K562 (cell line): ENCODE data around the gene YTHDC1. TPM values are rescaled to one million over a fixed set of nuclear protein-coding genes. Genes with fewer than 3 reads are reported as not detected.

Experiments
- CHCHD3 ChIP-seq: fragments of 250-450 bp; sonication (Bioruptor Pico); IDR thresholded peaks from 2 replicates; pipeline ENCODE4 v2.1.2; 2022; ENCODE audit warnings: mild to moderate bottlenecking
- CXXC5 ChIP-seq: fragments of 250-450 bp; sonication (Bioruptor Pico); IDR thresholded peaks from 2 replicates; pipeline ENCODE4 v1.8.0; 2022; ENCODE audit warnings: inconsistent platforms, mild to moderate bottlenecking, moderate library complexity
- GABPB1 ChIP-seq: sonication (generic); formaldehyde crosslinking; IDR thresholded peaks from 2 replicates; pipeline ENCODE4 v1.8.0; 2022; ENCODE audit warnings: mild to moderate bottlenecking, missing genetic modification reagents
- NR0B1 ChIP-seq: fragments of 450-650 bp; IDR thresholded peaks from one replicate; pipeline ENCODE4 v1.6.1; 2018; ENCODE audit warnings: mild to moderate bottlenecking, moderate library complexity; ENCODE audit not compliant: partially characterized antibody
- PKNOX1 ChIP-seq: fragments of 450-650 bp; IDR thresholded peaks from 2 replicates; pipeline ENCODE4 v1.6.1; 2016
- SLC30A9 ChIP-seq: fragments of 250-450 bp; sonication (Bioruptor Pico); IDR thresholded peaks from 2 replicates; pipeline ENCODE4 v1.8.0; 2022; ENCODE audit warnings: mild to moderate bottlenecking, moderate library complexity
- TFAM ChIP-seq: fragments of 250-450 bp; sonication (Bioruptor Pico); conservative IDR thresholded peaks from 2 replicates; pipeline ENCODE4 v1.5.0; 2021; ENCODE audit warnings: mild to moderate bottlenecking, moderate library complexity
- THRB ChIP-seq: fragments of 450-650 bp; formaldehyde crosslinking; conservative IDR thresholded peaks from 2 replicates; pipeline ENCODE4 v1.4.0; 2022; ENCODE audit warnings: mild to moderate bottlenecking, missing genetic modification characterization
- ZBTB8A ChIP-seq: fragments of 450-650 bp; IDR thresholded peaks from 2 replicates; pipeline ENCODE4 v1.6.1; 2018; ENCODE audit warnings: mild to moderate bottlenecking, moderate library complexity; ENCODE audit not compliant: partially characterized antibody
- ZNF584 ChIP-seq: fragments of 200-800 bp; sonication (Bioruptor generic); IDR thresholded peaks from 2 replicates; pipeline ENCODE4 v1.6.1; 2016; ENCODE audit warnings: low read depth, mild to moderate bottlenecking, missing genetic modification characterization, missing compliant biosample characterization
- polyA plus RNA-seq, 8 experiments: library from polyadenylated mRNA; depleted of rRNA in 4 of 8; stranded (reverse) in 5 of 8; unstranded in 3 of 8; fragments of >200 nt; fragmentation: Nextera tagmentation in 2 of 8; fragmentation: Illumina TruSeq in 1 of 8; extraction: Ambion mirVana in 2 of 8; extraction: Trizol in 1 of 8; gene quantifications; 2 replicates each; pipeline versions ENCODE4 v1.2.1 to v1.2.3, GENCODE V29; 2011 to 2014; ENCODE audit warnings: inconsistent platforms in 1 of 8, missing spikeins in 1 of 8
- total RNA-seq, 7 experiments: library from RNA; depleted of rRNA in 6 of 7; stranded (reverse); fragments of >200 nt in 6 of 7; fragmentation: Illumina TruSeq in 2 of 7; extraction: Trizol in 2 of 7; gene quantifications; 2 replicates each; pipeline versions ENCODE4 v1.2.1 to v1.2.3, GENCODE V29; 2011 to 2021; ENCODE audit warnings: low replicate concordance in 1 of 7
- TF ChIP-seq, protein P1 (sequence below): fragments of 450-650 bp; IDR thresholded peaks from 2 replicates; pipeline ENCODE4 v1.6.1; 2016; ENCODE audit warnings: low read depth
- TF ChIP-seq, protein P2 (sequence below): sonication (generic); formaldehyde crosslinking; IDR thresholded peaks from 2 replicates; pipeline ENCODE4 v1.4.0; 2020; ENCODE audit warnings: mild to moderate bottlenecking, missing genetic modification reagents

The YTHDC1 gene
- total and polyA plus RNA-seq, 9 of the 15 experiments (the other 6 are each of a cell fraction or from before 2014, with no cell fraction given) = 9.8 to 65.4 (median 51.7) TPM

DNA sequence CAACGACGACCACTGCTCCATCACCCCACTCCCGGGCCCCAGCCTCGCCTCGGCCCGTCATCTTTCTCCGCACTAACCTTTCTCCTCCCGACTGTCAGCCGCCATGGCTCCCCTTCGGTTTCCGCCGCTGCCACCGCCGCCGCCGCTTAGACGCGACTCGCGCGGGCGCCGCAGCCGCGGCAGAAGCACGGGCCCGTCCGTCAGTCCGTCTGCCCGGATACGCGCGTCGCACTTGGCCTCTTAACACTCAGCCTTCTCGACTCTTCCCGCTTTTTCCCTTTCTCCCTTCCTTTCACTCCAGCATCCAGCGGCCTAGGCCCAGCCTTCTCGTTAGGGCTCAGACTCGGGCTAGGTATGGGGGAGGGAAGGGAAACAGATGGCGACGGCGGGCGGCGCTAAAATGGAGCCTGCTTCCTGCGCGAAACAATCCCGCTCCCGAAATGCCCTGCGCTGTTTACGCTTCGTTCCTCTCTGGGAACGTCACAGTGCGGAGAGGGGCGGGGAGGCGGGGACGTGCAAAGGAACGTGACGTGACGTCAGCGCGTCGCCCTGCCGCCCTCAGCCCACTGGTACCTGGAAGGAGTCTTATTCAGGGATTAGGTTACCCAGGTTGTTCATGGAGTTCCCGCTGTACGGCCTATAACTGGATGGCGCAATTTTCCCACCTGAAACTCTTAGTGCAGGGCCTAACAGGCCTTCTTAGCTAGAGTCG is at the start of gene YTHDC1 (continued):
- TF ChIP-seq, protein P1, sequence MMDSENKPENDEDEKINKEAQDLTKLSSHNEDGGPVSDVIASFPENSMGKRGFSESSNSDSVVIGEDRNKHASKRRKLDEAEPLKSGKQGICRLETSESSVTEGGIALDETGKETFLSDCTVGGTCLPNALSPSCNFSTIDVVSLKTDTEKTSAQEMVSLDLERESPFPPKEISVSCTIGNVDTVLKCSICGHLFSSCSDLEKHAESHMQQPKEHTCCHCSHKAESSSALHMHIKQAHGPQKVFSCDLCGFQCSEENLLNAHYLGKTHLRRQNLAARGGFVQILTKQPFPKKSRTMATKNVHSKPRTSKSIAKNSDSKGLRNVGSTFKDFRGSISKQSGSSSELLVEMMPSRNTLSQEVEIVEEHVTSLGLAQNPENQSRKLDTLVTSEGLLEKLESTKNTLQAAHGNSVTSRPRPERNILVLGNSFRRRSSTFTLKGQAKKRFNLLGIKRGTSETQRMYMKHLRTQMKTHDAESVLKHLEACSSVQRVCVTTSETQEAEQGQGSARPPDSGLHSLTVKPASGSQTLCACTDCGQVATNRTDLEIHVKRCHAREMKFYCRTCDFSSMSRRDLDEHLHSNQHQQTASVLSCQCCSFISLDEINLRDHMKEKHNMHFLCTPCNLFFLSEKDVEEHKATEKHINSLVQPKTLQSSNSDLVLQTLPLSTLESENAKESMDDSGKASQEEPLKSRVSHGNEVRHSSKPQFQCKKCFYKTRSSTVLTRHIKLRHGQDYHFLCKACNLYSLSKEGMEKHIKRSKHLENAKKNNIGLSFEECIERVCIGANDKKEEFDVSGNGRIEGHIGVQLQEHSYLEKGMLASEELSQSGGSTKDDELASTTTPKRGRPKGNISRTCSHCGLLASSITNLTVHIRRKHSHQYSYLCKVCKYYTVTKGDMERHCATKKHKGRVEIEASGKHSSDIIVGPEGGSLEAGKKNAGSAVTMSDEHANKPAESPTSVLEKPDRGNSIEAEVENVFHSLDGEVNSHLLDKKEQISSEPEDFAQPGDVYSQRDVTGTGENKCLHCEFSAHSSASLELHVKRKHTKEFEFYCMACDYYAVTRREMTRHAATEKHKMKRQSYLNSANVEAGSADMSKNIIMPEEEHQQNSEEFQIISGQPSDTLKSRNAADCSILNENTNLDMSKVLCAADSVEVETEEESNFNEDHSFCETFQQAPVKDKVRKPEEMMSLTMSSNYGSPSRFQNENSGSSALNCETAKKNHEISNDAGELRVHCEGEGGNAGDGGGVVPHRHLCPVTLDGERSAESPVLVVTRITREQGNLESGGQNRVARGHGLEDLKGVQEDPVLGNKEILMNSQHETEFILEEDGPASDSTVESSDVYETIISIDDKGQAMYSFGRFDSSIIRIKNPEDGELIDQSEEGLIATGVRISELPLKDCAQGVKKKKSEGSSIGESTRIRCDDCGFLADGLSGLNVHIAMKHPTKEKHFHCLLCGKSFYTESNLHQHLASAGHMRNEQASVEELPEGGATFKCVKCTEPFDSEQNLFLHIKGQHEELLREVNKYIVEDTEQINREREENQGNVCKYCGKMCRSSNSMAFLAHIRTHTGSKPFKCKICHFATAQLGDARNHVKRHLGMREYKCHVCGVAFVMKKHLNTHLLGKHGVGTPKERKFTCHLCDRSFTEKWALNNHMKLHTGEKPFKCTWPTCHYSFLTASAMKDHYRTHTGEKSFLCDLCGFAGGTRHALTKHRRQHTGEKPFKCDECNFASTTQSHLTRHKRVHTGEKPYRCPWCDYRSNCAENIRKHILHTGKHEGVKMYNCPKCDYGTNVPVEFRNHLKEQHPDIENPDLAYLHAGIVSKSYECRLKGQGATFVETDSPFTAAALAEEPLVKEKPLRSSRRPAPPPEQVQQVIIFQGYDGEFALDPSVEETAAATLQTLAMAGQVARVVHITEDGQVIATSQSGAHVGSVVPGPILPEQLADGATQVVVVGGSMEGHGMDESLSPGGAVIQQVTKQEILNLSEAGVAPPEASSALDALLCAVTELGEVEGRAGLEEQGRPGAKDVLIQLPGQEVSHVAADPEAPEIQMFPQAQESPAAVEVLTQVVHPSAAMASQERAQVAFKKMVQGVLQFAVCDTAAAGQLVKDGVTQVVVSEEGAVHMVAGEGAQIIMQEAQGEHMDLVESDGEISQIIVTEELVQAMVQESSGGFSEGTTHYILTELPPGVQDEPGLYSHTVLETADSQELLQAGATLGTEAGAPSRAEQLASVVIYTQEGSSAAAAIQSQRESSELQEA = no peak
- no peak for TF ChIP-seq NR0B1
- TF ChIP-seq ZBTB8A = no peak
- no peak for TF ChIP-seq ZNF584 (CRISPR knock-in tag)
- TF ChIP-seq, protein P2, sequence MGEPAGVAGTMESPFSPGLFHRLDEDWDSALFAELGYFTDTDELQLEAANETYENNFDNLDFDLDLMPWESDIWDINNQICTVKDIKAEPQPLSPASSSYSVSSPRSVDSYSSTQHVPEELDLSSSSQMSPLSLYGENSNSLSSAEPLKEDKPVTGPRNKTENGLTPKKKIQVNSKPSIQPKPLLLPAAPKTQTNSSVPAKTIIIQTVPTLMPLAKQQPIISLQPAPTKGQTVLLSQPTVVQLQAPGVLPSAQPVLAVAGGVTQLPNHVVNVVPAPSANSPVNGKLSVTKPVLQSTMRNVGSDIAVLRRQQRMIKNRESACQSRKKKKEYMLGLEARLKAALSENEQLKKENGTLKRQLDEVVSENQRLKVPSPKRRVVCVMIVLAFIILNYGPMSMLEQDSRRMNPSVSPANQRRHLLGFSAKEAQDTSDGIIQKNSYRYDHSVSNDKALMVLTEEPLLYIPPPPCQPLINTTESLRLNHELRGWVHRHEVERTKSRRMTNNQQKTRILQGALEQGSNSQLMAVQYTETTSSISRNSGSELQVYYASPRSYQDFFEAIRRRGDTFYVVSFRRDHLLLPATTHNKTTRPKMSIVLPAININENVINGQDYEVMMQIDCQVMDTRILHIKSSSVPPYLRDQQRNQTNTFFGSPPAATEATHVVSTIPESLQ (CRISPR knock-in tag) = 0 out of 2 replicates have a peak, but pooled peaks have one; percentile 62
- TF ChIP-seq TFAM (CRISPR knock-in tag) = no peak
- peak; percentile 70 for TF ChIP-seq PKNOX1
- peak; percentile 95 for TF ChIP-seq CXXC5 (CRISPR knock-in tag)
- TF ChIP-seq GABPB1 = peak; percentile 74; the same call in 1 of the 2 replicates
- peak; percentile 54; the same call in 1 of the 2 replicates for TF ChIP-seq CHCHD3 (CRISPR knock-in tag)
- no peak for TF ChIP-seq SLC30A9 (CRISPR knock-in tag)
- peak; percentile 75; the same call in 1 of the 2 replicates for TF ChIP-seq THRB
